GM23338 (cell line): Measurements from ENCODE around the gene PPP1R27. TPM values are rescaled to one million over a fixed set of nuclear protein-coding genes. Genes with fewer than 3 reads are reported as not detected.

Source experiments
- EZH2phosphoT487 ChIP-seq: fragments of 200-600 bp; sonication (generic); IDR thresholded peaks from one replicate; pipeline ENCODE4 v1.8.1; 2018; ENCODE audit warnings: antibody characterized with exemption; ENCODE audit not compliant: unreplicated experiment
- NANOG ChIP-seq: IDR thresholded peaks from 2 replicates; pipeline ENCODE4 v1.6.1; 2016; ENCODE audit warnings: antibody characterized with exemption, borderline replicate concordance
- POLR2AphosphoS5 ChIP-seq: IDR thresholded peaks from 2 replicates; pipeline ENCODE4 v1.6.1; 2016; ENCODE audit warnings: antibody characterized with exemption, low read depth
- STAT1 ChIP-seq: IDR thresholded peaks from one replicate; pipeline ENCODE4 v1.6.1; 2016; ENCODE audit warnings: antibody characterized with exemption; ENCODE audit not compliant: unreplicated experiment
- ZNF114 ChIP-seq: fragments of 250-450 bp; sonication (Bioruptor Pico); IDR thresholded peaks from 2 replicates; pipeline ENCODE4 v1.5.0; 2020; ENCODE audit warnings: mild to moderate bottlenecking, moderate library complexity
- polyA plus RNA-seq: library from polyadenylated mRNA; unstranded; fragments of >200 nt; fragmentation: Nextera tagmentation; extraction: Ambion mirVana; gene quantifications from 2 replicates; pipeline ENCODE4 v1.2.1, GENCODE V29; 2016
- total RNA-seq: library from RNA; depleted of rRNA; stranded (reverse); fragments of >200 nt; shearing (Covaris generic); gene quantifications from 2 replicates; pipeline ENCODE4 v1.2.3, GENCODE V29; 2014
- TF ChIP-seq, protein P1 (sequence below): fragments of 250-450 bp; sonication (Bioruptor Pico); IDR thresholded peaks from 2 replicates; pipeline ENCODE4 v1.5.0; 2020; ENCODE audit warnings: mild to moderate bottlenecking, moderate library complexity
- TF ChIP-seq, protein P2 (sequence below): IDR thresholded peaks from one replicate; pipeline ENCODE4 v1.6.1; 2018; ENCODE audit warnings: antibody characterized with exemption; ENCODE audit not compliant: unreplicated experiment

The PPP1R27 gene
- total and polyA plus RNA-seq, 2 experiments from 2014 or later = 0.65 TPM; not detected in 1

DNA sequence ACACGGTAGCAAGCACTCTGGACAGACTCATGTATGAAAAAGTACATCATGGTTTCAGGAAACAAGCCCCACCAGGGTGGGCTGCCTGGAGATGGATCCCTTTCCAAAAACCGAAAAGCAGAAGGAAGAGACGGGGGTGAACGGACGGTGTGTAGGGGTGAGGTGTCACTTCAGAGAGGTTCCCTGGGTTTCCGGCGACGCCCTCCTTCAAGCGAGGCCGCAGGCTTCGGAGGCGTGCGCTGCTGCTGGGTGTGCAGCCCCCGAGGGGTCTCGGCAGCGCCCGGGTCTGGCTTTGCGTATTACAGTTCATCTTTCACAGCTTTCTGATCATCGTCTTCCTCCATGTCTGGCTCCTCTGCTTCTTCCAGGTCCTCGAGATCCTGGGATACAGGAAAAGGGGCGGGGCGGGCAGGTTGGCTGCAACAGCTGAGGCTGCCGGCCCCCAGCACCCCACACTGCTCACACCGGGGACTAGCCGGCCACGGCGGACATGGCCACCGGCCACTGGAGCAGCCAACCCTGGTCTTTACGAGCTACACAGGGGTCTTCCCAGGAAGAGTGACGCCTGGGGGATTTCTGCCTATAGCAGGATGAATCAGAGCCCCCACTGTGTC is 9.0 kb upstream of the PPP1R27 start (continued):
- TF ChIP-seq, protein P1, sequence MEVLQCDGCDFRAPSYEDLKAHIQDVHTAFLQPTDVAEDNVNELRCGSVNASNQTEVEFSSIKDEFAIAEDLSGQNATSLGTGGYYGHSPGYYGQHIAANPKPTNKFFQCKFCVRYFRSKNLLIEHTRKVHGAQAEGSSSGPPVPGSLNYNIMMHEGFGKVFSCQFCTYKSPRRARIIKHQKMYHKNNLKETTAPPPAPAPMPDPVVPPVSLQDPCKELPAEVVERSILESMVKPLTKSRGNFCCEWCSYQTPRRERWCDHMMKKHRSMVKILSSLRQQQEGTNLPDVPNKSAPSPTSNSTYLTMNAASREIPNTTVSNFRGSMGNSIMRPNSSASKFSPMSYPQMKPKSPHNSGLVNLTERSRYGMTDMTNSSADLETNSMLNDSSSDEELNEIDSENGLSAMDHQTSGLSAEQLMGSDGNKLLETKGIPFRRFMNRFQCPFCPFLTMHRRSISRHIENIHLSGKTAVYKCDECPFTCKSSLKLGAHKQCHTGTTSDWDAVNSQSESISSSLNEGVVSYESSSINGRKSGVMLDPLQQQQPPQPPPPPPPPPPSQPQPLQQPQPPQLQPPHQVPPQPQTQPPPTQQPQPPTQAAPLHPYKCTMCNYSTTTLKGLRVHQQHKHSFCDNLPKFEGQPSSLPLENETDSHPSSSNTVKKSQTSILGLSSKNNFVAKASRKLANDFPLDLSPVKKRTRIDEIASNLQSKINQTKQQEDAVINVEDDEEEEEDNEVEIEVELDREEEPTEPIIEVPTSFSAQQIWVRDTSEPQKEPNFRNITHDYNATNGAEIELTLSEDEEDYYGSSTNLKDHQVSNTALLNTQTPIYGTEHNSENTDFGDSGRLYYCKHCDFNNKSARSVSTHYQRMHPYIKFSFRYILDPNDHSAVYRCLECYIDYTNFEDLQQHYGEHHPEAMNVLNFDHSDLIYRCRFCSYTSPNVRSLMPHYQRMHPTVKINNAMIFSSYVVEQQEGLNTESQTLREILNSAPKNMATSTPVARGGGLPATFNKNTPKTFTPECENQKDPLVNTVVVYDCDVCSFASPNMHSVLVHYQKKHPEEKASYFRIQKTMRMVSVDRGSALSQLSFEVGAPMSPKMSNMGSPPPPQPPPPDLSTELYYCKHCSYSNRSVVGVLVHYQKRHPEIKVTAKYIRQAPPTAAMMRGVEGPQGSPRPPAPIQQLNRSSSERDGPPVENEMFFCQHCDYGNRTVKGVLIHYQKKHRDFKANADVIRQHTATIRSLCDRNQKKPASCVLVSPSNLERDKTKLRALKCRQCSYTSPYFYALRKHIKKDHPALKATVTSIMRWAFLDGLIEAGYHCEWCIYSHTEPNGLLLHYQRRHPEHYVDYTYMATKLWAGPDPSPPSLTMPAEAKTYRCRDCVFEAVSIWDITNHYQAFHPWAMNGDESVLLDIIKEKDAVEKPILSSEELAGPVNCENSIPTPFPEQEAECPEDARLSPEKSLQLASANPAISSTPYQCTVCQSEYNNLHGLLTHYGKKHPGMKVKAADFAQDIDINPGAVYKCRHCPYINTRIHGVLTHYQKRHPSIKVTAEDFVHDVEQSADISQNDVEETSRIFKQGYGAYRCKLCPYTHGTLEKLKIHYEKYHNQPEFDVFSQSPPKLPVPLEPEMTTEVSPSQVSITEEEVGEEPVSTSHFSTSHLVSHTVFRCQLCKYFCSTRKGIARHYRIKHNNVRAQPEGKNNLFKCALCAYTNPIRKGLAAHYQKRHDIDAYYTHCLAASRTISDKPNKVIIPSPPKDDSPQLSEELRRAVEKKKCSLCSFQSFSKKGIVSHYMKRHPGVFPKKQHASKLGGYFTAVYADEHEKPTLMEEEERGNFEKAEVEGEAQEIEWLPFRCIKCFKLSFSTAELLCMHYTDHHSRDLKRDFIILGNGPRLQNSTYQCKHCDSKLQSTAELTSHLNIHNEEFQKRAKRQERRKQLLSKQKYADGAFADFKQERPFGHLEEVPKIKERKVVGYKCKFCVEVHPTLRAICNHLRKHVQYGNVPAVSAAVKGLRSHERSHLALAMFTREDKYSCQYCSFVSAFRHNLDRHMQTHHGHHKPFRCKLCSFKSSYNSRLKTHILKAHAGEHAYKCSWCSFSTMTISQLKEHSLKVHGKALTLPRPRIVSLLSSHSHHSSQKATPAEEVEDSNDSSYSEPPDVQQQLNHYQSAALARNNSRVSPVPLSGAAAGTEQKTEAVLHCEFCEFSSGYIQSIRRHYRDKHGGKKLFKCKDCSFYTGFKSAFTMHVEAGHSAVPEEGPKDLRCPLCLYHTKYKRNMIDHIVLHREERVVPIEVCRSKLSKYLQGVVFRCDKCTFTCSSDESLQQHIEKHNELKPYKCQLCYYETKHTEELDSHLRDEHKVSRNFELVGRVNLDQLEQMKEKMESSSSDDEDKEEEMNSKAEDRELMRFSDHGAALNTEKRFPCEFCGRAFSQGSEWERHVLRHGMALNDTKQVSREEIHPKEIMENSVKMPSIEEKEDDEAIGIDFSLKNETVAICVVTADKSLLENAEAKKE (CRISPR knock-in tag) = no peak
- TF ChIP-seq POLR2AphosphoS5 (no peak), STAT1 (no peak), EZH2phosphoT487 (no peak), NANOG (no peak), ZNF114 (CRISPR knock-in tag) (no peak)
- TF ChIP-seq, protein P2, sequence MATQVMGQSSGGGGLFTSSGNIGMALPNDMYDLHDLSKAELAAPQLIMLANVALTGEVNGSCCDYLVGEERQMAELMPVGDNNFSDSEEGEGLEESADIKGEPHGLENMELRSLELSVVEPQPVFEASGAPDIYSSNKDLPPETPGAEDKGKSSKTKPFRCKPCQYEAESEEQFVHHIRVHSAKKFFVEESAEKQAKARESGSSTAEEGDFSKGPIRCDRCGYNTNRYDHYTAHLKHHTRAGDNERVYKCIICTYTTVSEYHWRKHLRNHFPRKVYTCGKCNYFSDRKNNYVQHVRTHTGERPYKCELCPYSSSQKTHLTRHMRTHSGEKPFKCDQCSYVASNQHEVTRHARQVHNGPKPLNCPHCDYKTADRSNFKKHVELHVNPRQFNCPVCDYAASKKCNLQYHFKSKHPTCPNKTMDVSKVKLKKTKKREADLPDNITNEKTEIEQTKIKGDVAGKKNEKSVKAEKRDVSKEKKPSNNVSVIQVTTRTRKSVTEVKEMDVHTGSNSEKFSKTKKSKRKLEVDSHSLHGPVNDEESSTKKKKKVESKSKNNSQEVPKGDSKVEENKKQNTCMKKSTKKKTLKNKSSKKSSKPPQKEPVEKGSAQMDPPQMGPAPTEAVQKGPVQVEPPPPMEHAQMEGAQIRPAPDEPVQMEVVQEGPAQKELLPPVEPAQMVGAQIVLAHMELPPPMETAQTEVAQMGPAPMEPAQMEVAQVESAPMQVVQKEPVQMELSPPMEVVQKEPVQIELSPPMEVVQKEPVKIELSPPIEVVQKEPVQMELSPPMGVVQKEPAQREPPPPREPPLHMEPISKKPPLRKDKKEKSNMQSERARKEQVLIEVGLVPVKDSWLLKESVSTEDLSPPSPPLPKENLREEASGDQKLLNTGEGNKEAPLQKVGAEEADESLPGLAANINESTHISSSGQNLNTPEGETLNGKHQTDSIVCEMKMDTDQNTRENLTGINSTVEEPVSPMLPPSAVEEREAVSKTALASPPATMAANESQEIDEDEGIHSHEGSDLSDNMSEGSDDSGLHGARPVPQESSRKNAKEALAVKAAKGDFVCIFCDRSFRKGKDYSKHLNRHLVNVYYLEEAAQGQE = no peak
